A673 (cell line): ENCODE data around the gene MGLL. TPM values are rescaled to one million over a fixed set of nuclear protein-coding genes. Genes with fewer than 3 reads are reported as not detected.

Experiments
- BruUV-seq: library from RNA; stranded (reverse); fragments of 400-500 nt; replicated peaks from 2 replicates; lab custom pipeline; 2021; lab: Mats Ljungman, UMichigan
- CTCF ChIA-PET: fragments of 300-600 bp; sonication (Branson Sonifier 250); formaldehyde crosslinking; loops from one replicate; lab custom pipeline; 2022; ENCODE audit warnings: antibody characterized with exemption; lab: Charles Lee
- POLR2A ChIA-PET: fragments of 300-600 bp; sonication (Branson Sonifier 250); formaldehyde crosslinking; loops from one replicate; lab custom pipeline; 2022; ENCODE audit warnings: antibody characterized with exemption; ENCODE audit not compliant: low non-redundant PET; lab: Charles Lee
- DNase-seq: peaks from one replicate; pipeline ENCODE4 v3.0.0-alpha.2; 2015; ENCODE audit warnings: low spot score
- H3K27ac ChIP-seq: fragments of 200-600 bp; sonication (generic); 2 replicates; pipeline ENCODE4 v1.5.1; 2016; ENCODE audit warnings: mixed run types, low read depth, mild to moderate bottlenecking, mixed read lengths, antibody characterized with exemption, low read length; ENCODE audit not compliant: poor library complexity, severe bottlenecking
- H3K27me3 ChIP-seq: fragments of 200-600 bp; sonication (generic); replicated peaks from 2 replicates; pipeline ENCODE4 v1.6.1; 2017; ENCODE audit warnings: mixed run types, low read depth, mild to moderate bottlenecking, mixed read lengths, antibody characterized with exemption, low read length; ENCODE audit not compliant: insufficient read depth, poor library complexity
- H3K36me3 ChIP-seq: fragments of 200-600 bp; sonication (generic); 2 replicates; pipeline ENCODE4 v1.6.1; 2016; ENCODE audit warnings: mixed run types, mild to moderate bottlenecking, mixed read lengths, antibody characterized with exemption, low read length; ENCODE audit not compliant: insufficient read depth, poor library complexity, severe bottlenecking
- H3K4me1 ChIP-seq: fragments of 200-600 bp; sonication (generic); 2 replicates; pipeline ENCODE4 v1.6.1; 2017; ENCODE audit warnings: mixed run types, mild to moderate bottlenecking, mixed read lengths, antibody characterized with exemption, low read length; ENCODE audit not compliant: insufficient read depth, poor library complexity, severe bottlenecking
- H3K4me3 ChIP-seq: fragments of 200-600 bp; sonication (generic); 2 replicates; pipeline ENCODE4 v1.5.1; 2016; ENCODE audit warnings: low read depth, mixed run types, mild to moderate bottlenecking, mixed read lengths, low read length; ENCODE audit not compliant: poor library complexity, severe bottlenecking
- H3K9me3 ChIP-seq: fragments of 200-600 bp; sonication (generic); 2 replicates; pipeline ENCODE4 v1.6.1; 2016; ENCODE audit warnings: mixed run types, low read depth, mild to moderate bottlenecking, mixed read lengths, antibody characterized with exemption, low read length; ENCODE audit not compliant: poor library complexity, severe bottlenecking
- CTCF ChIP-seq: fragments of 300-800, 200-600 bp; sonication (generic); conservative IDR thresholded peaks from 2 replicates; pipeline ENCODE4 v1.5.1; 2017; ENCODE audit warnings: low read depth, mild to moderate bottlenecking, antibody characterized with exemption, low read length, moderate library complexity, mixed read lengths
- EZH2 ChIP-seq: fragments of 200-600 bp; sonication (generic); IDR thresholded peaks from 2 replicates; pipeline ENCODE4 v1.6.1; 2017; ENCODE audit warnings: borderline replicate concordance, low read depth, mild to moderate bottlenecking, mixed read lengths, antibody characterized with exemption, low read length; ENCODE audit not compliant: poor library complexity, severe bottlenecking
- intact Hi-C: fragments of 100-400 bp; cut with micrococcal nuclease; formaldehyde crosslinking; loops from one replicate; pipeline ENCODE4 v1.10.0; 2022; ENCODE audit not compliant: unreplicated experiment
- total RNA-seq: library from RNA; stranded (reverse); gene quantifications from 2 replicates; pipeline ENCODE4 v1.2.3, GENCODE V29; 2021

The MGLL gene
- total RNA-seq, 1 experiment from 2014 or later: 0.39 TPM

DNA sequence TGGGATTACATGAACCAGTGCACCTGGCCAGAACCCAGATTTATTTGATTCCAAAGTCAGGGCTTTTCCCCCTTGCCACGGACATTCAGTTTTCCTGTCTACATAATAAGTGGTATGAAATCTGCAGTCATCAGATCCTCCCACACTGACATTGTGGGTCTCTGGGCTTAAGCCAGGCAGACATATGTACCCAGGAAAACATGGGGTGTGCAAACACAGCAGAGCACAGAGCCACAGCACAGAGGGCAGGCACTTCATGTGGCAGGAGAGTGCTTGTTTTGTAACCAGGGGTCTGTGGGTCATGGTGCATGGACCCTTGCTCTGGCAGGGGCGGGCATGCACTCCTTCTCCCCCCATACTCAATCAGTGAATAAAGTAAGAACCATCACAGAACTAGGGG lies 155.6 kb downstream of the MGLL start:
- CTCF ChIA-PET: no interaction called here
- no peak overlapping the region for H3K4me3 ChIP-seq
- POLR2A ChIA-PET: no interaction called here
- BruUV-seq: no TSS peak
- intact Hi-C loops: no loop called here
- peaks cover 2% of the 10 kb centered on the region for H3K4me1 ChIP-seq
- H3K27me3 ChIP-seq: no peaks in the 10 kb centered on the region
- no peak overlapping the region for H3K27ac ChIP-seq
- TF ChIP-seq EZH2 (no peak), CTCF (no peak)
- no peaks in the 10 kb centered on the region for H3K36me3 ChIP-seq
- no peaks in the 10 kb centered on the region for H3K9me3 ChIP-seq
- DNase-seq: no peak

DNA sequence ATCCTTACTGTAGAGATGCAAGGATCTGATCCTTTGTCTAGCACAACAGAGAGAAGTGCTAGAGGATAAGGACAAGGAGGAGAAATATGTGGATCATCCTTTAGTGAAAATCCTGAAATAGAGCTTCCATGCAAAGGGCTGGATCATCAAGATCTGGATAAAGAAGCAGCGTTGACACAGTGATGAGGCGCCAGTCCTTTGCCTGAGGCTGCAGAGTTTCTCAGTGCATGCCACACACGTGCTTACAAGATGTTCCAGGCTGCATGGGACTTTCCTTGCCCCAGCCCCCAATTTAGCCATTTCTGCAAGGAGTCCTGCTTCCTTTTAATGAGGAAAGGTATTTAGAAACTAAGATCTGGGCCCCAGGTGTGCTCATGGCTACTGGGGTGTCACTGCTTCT lies 156.7 kb downstream of the MGLL start:
- BruUV-seq: no TSS peak
- Histone ChIP-seq H3K36me3 (no peaks in the 10 kb centered on the region), H3K27ac (no peak overlapping the region), H3K27me3 (no peaks in the 10 kb centered on the region), H3K4me1 (no peaks in the 10 kb centered on the region), H3K9me3 (no peaks in the 10 kb centered on the region), H3K4me3 (no peak overlapping the region)
- no peak for DNase-seq
- intact Hi-C loops: no loop called here
- CTCF ChIA-PET: no interaction called here
- TF ChIP-seq CTCF: no peak
- TF ChIP-seq EZH2: no peak
- POLR2A ChIA-PET: no interaction called here

GRCh38 chr3:127665165-127665564 lies 157.2 kb downstream of the MGLL start:
- no peaks in the 10 kb centered on the region for H3K9me3 ChIP-seq
- CTCF ChIA-PET: no interaction called here
- no peaks in the 10 kb centered on the region for H3K36me3 ChIP-seq
- BruUV-seq: no TSS peak
- DNase-seq: no peak
- no peak overlapping the region for H3K27ac ChIP-seq
- intact Hi-C loops: no loop called here
- H3K4me3 ChIP-seq: no peak overlapping the region
- POLR2A ChIA-PET: no interaction called here
- TF ChIP-seq CTCF (no peak), EZH2 (no peak)
- no peaks in the 10 kb centered on the region for H3K4me1 ChIP-seq
- H3K27me3 ChIP-seq: no peaks in the 10 kb centered on the region
